NCI-H748 (cell line): ENCODE results near the gene GRM8.

ENCODE experiments used
- DNase-seq: peaks from one replicate; lab custom pipeline; 2025; ENCODE audit not compliant: unreplicated experiment; lab: John Stamatoyannopoulos, UW

GRM8 gene

DNA sequence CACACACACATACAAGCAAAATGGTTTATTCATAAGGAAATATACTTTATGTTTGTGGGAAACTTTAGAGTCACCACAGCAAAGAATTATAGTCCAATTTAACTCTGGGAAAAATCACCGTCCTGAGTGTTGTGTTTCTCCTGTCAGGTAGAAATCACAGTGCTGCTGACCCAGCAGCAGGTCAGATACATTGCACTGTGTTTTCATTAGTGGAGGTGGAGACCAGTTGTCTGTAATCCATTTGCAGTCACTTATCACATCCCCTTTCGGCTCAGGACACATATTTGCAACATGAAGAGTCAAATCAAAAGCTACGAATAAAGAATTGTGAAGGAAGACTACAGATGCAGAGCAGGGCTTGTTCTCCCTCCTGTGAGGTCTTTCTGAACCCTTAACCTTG lies 799.6 kb downstream of the GRM8 start:
- no peak for DNase-seq

DNA sequence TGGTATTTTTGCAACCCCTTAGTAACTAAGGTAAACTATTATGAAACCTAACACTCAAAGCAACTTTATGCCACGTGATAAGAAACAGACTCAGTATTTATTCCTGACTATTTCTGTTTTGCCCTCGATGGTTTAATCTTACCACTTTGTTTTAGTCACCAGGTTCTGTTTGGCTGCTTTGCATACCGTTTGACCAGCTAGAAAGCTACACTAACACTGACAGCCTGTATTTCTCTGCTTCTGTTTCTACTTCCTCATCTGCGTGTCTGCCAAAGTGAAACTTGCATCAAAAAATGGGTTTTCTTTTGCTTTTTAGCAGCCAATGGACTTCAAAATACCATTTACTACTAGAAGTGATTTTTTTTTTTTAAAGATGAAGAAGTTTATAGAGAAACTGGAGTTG lies 802.5 kb downstream of the GRM8 start:
- DNase-seq: no peak

DNA sequence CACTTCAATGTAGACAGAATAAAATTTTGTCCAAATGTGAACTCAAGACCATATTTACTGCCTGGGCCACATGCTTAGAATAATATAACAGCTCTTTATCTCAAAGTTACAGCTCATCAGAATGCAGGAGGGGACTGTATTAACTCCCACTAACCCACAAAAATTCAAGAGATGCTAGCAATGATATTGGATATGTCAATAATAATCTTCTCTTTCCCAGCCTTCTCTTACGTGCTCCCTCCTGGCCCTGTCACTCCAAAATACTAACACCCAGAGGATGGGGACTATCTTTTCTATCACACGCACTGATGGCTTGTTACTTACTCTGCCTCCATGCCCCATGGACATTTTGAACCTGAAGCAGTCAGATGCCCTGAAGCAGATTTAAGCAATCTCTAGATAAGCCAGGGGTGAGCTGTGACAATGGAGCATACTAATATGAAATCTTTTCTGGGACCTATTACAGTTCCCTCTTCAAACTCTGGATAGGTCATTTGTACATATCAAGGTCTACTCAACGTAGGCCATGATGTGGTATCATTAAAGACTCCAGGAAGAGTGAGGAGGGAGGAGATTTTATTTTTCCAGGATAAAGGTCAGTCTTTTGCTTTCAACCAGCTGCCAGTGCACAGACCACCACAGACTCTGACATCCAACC lies 803.0 kb downstream of the GRM8 start:
- no peak for DNase-seq

DNA sequence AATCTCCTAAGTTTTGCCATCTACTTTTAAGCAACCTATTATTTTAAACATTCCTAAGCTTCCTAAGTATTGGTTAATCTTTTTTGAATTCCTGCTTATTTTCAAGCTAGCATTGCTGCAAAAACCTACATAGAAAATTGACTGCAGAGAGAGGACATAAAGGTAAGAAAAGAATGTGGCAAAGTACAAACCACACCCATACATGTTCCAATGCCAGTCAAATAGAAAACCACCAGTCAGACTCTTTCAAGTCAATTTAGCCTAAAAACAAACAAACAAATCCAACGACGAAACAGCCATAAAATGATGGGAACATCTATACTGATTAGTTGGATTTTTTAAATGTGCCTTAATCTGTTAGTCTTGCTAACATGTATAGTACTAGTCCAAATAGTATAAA lies 804.8 kb downstream of the GRM8 start:
- DNase-seq: no peak

DNA sequence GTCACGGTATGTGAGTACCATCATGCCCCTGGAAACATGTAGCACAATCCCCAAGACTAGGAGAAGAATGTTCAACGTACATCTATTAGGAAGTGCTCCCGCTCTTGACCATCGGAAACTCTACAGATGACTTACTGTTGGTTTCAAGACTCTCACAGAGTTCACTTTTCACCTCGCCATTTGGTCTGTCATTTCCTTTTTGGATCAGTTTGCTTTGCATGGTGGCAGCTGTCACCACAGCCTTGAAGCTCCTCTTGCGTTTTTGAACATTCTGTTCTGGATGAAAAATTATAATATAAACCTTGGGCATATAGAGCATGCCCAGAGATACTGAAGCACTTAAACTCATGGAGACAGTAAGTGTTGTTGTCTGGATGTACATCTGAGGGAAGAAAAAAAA lies 806.8 kb downstream of the GRM8 start:
- no peak for DNase-seq

DNA sequence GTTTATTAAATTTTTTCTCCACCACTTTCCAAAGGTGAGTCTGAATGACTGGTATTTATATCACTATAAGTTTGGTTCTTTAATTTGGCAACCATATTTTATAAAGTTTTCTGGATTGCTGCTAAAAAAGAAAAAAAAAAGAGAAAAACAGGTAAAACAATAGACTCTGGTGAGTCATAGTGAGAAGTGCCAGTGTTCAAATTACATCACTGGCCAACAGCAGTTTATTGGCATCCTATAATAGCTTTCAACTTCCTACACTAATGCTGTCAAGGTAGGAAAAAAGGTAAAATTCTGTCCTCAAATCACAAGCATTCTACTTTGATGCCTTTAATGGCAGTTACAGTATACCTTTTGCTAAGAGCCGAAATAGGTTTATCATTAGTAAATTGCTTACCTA lies 808.8 kb downstream of the GRM8 start:
- no peak for DNase-seq

DNA sequence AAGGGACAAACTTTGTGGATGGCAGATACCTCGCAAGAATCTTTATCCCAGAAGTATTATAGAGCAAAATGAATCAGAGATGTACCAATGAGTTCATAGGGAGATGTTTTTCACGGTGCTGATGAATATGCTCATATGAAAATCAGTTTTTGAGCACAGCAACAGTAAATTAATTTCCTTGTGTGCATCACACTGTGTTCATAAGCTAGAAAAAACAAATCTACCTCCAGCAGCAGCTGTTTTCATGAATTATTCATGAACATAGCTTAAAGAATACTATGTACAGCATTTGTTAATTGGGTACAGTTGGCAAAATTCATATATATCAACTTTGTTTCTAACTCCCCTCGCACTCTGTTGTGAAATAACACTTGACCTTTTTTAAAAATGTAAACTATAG lies 809.8 kb downstream of the GRM8 start:
- no peak for DNase-seq

DNA sequence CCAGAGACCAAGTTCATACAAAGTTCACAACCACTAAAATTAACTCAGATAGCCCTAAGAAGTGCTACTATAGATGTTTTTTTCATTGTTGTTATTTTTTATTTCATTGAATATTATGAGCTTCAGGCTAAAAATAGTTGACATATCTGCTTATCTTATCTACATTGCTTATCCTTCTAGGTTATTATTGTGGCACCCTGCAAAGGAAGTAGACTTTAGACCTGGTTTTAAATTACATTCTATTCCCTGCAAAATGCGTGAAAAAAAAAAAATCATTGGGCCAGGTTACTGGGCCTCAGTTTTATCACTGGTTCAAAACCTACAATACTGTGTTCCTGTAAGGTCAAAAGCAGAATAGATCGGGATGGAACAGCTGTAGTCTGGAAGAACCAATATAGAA lies 811.0 kb downstream of the GRM8 start:
- no peak for DNase-seq

DNA sequence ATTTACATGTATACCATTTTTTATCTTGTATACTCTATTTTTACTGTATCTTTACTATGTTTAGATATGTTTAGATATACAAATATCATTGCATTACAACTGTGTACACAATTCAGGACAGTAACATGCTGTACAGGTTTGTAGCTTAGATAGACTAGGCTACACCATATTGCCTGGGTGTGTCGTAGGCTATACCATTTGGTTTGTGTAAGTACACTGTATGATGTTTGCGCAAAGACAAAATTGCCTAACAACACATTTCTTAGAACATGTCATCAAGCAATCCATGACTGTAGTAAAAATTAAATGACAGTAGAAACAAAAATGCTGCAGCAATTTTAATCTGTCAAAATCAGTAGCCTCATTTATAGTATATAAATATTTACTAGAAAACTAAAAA lies 812.2 kb downstream of the GRM8 start:
- DNase-seq: no peak

DNA sequence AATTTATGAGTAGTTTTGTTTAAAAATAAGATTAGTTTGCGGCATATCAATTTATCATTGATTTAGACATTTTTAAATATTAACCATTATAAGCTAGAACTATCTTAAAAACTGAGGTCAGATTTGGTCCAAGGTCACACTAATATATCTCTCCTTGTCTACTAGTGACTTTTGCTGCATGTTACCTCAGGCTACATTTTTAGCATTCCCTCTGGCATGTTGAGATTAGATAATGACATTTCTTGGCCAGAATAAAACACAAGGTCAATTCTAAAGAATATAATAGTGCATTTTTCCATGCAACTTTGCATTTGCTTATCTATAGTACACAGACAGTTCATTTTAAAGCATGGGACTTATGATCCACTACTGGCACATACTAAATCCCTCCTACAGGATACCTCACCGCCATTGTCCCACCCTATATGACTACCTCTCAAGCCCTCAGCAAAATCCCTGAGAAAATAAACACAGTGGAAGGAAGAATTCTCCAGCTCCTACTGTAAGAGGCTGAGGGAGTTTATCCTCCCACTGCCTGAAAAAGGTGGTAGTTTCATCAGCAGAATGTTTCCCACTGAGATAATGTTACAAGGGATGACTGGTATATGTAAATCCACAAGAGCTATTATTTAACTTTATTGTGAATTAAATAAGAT lies 816.4 kb downstream of the GRM8 start:
- DNase-seq: no peak

DNA sequence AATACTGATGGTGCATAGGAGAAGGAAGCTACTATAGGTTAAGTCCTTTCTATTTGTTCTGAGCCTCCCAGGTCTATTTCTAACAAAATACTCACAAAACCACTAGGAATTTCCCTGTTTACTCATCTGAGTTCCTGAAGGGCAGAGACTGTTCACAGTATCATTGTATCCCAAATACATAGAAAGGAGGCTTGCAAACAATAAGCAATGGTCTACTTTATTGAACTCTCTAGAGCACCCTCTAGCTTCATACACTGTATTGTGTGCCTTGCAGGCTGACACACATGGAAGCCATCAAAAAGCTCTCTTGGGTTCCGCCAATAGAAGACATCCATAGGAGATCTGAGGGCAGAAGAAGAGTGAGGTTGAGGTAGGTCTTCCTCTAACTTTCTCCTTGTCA lies 826.1 kb downstream of the GRM8 start:
- peak; percentile 17 for DNase-seq

DNA sequence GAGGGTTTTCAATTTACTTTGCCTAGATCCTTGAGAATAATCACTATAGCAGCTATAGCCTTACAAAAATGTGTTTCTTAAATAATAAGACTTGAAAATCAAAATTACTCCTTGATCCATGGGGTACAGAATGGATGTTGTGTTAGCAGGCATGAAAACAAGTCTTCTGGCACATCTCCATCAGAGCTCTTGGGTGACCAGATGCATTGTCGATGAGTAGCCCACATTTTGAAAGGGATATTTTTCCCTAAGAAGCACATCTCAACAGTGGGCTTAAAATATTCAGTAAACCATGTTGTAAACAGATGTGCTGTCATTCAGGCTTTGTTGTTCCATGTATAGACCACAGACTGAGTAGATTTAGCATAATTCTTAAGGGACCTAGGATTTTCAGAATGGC lies 827.8 kb downstream of the GRM8 start:
- no peak for DNase-seq

DNA sequence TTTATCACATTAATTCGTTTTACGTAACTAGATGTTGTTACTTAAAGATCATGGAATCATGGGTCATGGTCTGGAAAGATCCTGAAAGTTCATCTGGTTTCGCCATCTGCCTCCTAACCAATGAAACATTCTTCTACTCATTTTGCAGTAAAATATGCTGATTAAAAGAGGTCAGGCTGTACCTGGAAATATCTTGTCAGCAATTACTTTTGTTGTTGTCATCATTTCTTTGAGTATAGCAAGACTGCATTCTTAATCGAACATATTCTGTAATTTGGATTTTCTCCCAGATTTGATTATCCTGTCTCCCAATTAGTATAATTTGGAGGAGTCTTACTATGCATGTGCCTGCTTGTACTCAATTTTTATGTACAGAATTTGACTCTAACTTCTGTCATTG lies 833.7 kb downstream of the GRM8 start:
- no peak for DNase-seq

DNA sequence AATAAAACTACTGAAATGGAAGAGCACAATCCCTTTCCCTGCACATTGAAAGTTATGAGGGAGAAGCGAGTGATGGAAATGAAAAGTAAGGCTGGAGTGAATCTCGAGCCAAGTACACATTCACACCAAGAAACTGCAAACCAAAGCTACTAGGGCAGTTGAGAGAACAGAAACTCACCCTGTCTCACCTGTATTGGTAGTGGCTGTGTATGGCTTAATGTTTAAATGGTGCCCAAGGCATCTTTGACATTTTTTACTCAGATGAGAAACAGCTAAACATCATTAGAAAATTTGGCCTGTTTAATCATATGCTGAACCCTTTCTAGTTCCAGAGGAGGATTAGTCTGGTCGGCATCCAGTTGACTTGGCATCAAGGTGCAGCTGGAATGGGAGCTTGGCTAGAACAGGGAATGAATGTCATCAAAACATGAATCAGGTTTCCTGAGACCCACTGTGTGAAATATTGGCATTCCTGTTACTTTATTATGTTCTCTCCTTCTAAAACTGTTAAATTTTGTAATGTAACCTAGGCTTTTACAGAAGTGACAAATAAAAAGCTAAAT lies 840.8 kb downstream of the GRM8 start:
- DNase-seq: no peak

DNA sequence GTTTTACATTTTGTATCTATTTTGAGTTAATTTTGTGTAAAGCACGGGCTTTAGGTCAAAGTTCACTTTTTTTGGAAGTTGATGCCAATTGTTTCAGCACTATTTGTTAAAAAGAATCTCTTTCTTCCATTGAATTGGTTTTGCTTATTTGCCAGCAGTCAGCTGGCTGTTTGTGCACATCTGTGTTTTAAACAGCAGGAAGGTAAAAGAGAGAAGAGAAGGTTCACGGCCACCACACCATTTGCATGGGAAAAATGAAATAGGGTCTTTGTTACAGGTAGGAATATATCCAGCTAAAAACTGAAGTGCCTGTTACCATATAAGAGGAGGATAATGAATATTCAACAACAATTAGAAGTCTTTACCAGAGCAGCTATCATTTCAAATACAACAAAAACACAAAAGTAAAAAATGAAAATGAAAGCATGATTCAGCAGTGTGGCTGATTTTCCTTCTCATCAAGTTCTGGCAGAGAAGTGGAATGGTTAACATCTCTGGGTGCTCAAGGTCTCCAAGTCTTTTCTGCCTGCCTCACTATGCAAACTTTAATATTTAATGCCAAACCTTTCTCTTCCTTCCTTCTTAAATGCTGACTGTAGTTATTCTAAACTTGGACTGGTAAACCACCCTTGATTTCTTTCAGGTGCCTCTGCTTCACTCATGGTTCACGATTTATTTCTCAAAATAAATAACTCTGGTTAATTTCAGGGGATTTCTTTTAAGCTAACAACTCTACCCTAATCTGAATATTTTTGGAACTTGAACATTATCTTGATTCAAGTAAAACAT lies 841.5 kb downstream of the GRM8 start:
- no peak for DNase-seq

DNA sequence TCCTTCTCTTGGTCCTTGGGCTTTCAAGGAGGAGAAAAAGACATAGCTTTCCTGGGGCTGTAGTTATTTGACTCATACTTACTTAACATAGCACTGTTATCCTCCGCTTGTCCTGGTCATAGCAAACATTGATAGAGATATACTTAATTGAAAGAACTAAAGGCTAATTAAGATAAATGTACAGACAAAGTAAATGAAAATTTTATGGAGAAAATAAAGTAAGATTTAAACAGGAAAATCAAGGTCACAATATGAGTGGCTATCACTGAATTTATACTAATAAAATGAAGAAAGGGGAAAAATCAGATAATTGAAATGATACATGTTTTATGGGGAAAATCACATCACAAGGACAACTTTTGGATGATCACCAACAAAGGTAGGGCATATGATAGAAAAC lies 849.7 kb downstream of the GRM8 start:
- no peak for DNase-seq

DNA sequence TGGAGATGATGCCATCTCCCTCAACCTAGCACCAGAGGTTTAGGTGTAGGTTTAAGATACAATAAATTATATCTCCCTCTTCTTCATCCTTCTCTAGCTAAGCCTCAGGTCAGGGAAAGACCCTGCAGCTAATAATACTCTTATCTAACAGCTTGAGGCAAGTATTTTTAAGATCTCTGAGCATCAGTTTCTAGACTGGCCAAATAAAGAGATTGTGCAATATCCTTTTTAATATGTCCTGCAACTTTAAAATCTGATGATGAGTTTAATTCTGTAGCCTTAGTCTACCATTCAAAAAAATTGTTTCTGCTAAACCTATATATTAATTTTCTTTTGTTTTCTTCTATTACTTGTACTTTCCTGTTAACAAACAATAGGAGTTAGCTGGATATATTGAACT lies 850.8 kb downstream of the GRM8 start:
- DNase-seq: no peak

DNA sequence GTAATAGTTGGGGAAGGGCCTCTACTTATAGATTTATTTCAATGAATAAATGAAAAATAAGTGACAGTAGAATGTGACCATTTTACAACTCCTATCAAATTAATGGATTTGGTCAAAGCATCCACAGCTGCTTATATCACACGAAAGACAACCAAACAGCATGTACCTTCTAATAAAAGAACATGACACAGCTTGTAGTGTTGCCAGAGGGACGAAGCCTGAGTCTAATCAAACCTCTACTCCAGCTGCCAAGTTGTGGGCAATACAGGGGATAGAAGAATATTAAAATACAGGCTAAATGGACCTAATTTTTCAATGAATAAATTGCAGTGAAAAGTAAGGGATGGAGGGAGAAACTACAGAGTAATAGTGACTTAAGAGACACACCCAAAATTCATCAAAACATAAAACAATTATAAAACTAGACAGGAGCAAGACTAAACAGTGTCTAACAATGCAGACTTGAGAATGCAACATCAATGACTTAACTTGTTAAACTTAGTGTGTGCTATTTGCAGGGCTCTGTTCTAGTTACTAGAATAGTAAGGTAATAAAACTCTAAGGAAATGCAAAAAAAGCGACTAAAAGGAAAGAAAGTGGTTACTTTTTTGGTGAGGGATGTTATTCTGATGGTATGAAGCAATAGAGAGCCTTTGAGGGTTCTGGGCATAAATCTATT lies 853.8 kb downstream of the GRM8 start:
- no peak for DNase-seq

DNA sequence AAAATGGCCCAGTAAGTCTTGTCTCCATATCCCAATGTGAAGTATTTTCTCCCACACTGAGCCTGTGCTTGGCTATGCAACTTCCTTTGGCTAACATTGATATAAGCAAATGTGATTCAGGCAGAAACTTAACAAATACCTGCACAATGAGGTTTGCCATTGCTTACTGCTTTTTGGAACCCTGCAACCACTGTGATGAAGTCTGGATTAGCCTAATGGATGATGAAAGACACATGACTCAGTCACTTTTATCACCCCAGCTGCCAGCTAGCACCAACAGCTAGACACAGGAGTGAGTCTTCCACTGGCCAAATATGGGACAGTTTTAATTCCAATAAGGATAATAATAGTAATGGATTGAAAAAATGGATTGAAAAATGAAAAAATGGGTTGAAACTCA lies 854.5 kb downstream of the GRM8 start:
- no peak for DNase-seq

DNA sequence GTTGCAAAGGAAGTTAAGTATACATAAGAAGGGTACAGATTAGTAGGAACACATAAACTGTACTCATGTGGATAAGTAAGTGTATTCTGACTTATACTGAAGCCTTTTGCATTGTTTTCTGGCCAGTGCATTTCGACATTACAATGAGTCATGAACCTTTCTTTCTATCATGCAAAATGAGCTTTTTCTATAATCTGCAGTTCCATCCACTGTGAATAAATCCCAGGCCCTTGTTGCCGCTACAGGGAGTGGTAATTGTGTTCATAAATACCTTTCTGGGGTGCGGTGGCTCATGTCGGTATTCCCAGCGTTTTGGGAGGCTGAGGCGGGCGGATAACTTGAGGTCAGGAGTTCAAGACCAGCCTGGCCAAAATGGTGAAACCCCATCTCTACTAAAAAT lies 858.3 kb downstream of the GRM8 start:
- no peak for DNase-seq
